ENCODE measurements around the gene ANAPC16.
A peak's percentile ranks its signal among the peaks of the same experiment; 100 is the strongest.
"Not testable (repeated sequence)": the region's sequence is repeated elsewhere in the genome, so short reads cannot be mapped to it uniquely, and the experiment has no call there.

Gene ANAPC16

GRCh38 chr10:72272689-72273409 lies 57.0 kb downstream of the ANAPC16 start:
- Histone ChIP-seq H3K9me3 (ENCODE audit: control insufficient read depth, insufficient read depth, low read length) (no peaks in the 10 kb centered on the region), H3K9ac (ENCODE audit: low read depth, low read length) (peak overlapping the region; percentile 96), H3K4me1 (ENCODE audit: insufficient read depth, low read length) (peaks cover 21% of the 10 kb centered on the region), H3K36me3 (ENCODE audit: insufficient read depth, low read length) (peaks cover 15% of the 10 kb centered on the region)

GRCh38 chr10:72273410-72274212 lies 57.8 kb downstream of the ANAPC16 start, which contains the start of gene DDIT4:
Gene DDIT4 (plus strand): TSS chr10:72273924. CDS start chr10:72274217, 293 bp downstream.
- Histone ChIP-seq H3K36me3 (ENCODE audit: insufficient read depth, low read length) (peaks cover 15% of the 10 kb centered on the region), H3K4me1 (ENCODE audit: insufficient read depth, low read length) (peaks cover 18% of the 10 kb centered on the region), H3K9me3 (ENCODE audit: control insufficient read depth, insufficient read depth, low read length) (no peaks in the 10 kb centered on the region), H3K9ac (ENCODE audit: low read depth, low read length) (peak within 1 kb of the TSS; percentile 96)

- H3K9me3 ChIP-seq (ENCODE audit: control insufficient read depth, insufficient read depth, low read length): no peaks in the 10 kb centered on the region
- H3K36me3 ChIP-seq (ENCODE audit: insufficient read depth, low read length): peaks cover 15% of the 10 kb centered on the region
- peak overlapping the region; percentile 96 for H3K9ac ChIP-seq (ENCODE audit: low read depth, low read length)
- H3K4me1 ChIP-seq (ENCODE audit: insufficient read depth, low read length): peaks cover 18% of the 10 kb centered on the region
These were observed 58.5 kb downstream of the ANAPC16 start for GRCh38 chr10:72274213-72274729.

GRCh38 chr10:72274730-72275350 lies 59.0 kb downstream of the ANAPC16 start:
- Histone ChIP-seq H3K9me3 (ENCODE audit: control insufficient read depth, insufficient read depth, low read length) (no peaks in the 10 kb centered on the region), H3K9ac (ENCODE audit: low read depth, low read length) (peak overlapping the region; percentile 96), H3K4me1 (ENCODE audit: insufficient read depth, low read length) (peaks cover 18% of the 10 kb centered on the region), H3K36me3 (ENCODE audit: insufficient read depth, low read length) (peaks cover 15% of the 10 kb centered on the region)

- H3K4me1 ChIP-seq (ENCODE audit: insufficient read depth, low read length): peaks cover 18% of the 10 kb centered on the region
- H3K9ac ChIP-seq (ENCODE audit: low read depth, low read length): peak overlapping the region; percentile 96; the same call in 1 of the 2 replicates
- H3K36me3 ChIP-seq (ENCODE audit: insufficient read depth, low read length): peaks cover 15% of the 10 kb centered on the region
- H3K9me3 ChIP-seq (ENCODE audit: control insufficient read depth, insufficient read depth, low read length): no peaks in the 10 kb centered on the region
These were observed 59.7 kb downstream of the ANAPC16 start for GRCh38 chr10:72275351-72276012.

GRCh38 chr10:72276013-72276387 lies 60.2 kb downstream of the ANAPC16 start:
- Histone ChIP-seq H3K9ac (ENCODE audit: low read depth, low read length) (peak overlapping the region; percentile 96; the same call in 1 of the 2 replicates), H3K4me1 (ENCODE audit: insufficient read depth, low read length) (peaks cover 14% of the 10 kb centered on the region), H3K36me3 (ENCODE audit: insufficient read depth, low read length) (peaks cover 15% of the 10 kb centered on the region), H3K9me3 (ENCODE audit: control insufficient read depth, insufficient read depth, low read length) (no peaks in the 10 kb centered on the region)

GRCh38 chr10:72276421-72277339 lies 60.9 kb downstream of the ANAPC16 start:
- H3K9me3 ChIP-seq (ENCODE audit: control insufficient read depth, insufficient read depth, low read length): no peaks in the 10 kb centered on the region
- peak overlapping the region; percentile 96; the same call in 1 of the 2 replicates for H3K9ac ChIP-seq (ENCODE audit: low read depth, low read length)
- peaks cover 14% of the 10 kb centered on the region for H3K4me1 ChIP-seq (ENCODE audit: insufficient read depth, low read length)
- peaks cover 15% of the 10 kb centered on the region for H3K36me3 ChIP-seq (ENCODE audit: insufficient read depth, low read length)

GRCh38 chr10:72277340-72277995 lies 61.7 kb downstream of the ANAPC16 start:
- Histone ChIP-seq H3K9ac (ENCODE audit: low read depth, low read length) (no peak overlapping the region), H3K36me3 (ENCODE audit: insufficient read depth, low read length) (peaks cover 15% of the 10 kb centered on the region), H3K4me1 (ENCODE audit: insufficient read depth, low read length) (peaks cover 9% of the 10 kb centered on the region), H3K9me3 (ENCODE audit: control insufficient read depth, insufficient read depth, low read length) (no peaks in the 10 kb centered on the region)

- Histone ChIP-seq H3K36me3 (ENCODE audit: insufficient read depth, low read length) (peaks cover 15% of the 10 kb centered on the region), H3K9ac (ENCODE audit: low read depth, low read length) (no peak overlapping the region), H3K4me1 (ENCODE audit: insufficient read depth, low read length) (peaks cover 9% of the 10 kb centered on the region; the same call in 1 of the 2 replicates), H3K9me3 (ENCODE audit: control insufficient read depth, insufficient read depth, low read length) (no peaks in the 10 kb centered on the region)
These were observed 62.3 kb downstream of the ANAPC16 start for GRCh38 chr10:72277996-72278667.

- H3K36me3 ChIP-seq (ENCODE audit: insufficient read depth, low read length): peaks cover 15% of the 10 kb centered on the region
- no peaks in the 10 kb centered on the region for H3K9me3 ChIP-seq (ENCODE audit: control insufficient read depth, insufficient read depth, low read length)
- H3K4me1 ChIP-seq (ENCODE audit: insufficient read depth, low read length): peaks cover 9% of the 10 kb centered on the region; the same call in 1 of the 2 replicates
- H3K9ac ChIP-seq (ENCODE audit: low read depth, low read length): no peak overlapping the region
These were observed 63.0 kb downstream of the ANAPC16 start for GRCh38 chr10:72278668-72279393.

- not testable (repeated sequence) for H3K9ac ChIP-seq (ENCODE audit: low read depth, low read length); H3K9me3 ChIP-seq (ENCODE audit: control insufficient read depth, insufficient read depth, low read length); H3K4me1 ChIP-seq (ENCODE audit: insufficient read depth, low read length)
- peaks cover 15% of the 10 kb centered on the region for H3K36me3 ChIP-seq (ENCODE audit: insufficient read depth, low read length)
These were observed 63.8 kb downstream of the ANAPC16 start for GRCh38 chr10:72279587-72279986.

GRCh38 chr10:72283131-72283530 lies 67.3 kb downstream of the ANAPC16 start:
- Histone ChIP-seq H3K9me3 (ENCODE audit: control insufficient read depth, insufficient read depth, low read length) (no peaks in the 10 kb centered on the region), H3K36me3 (ENCODE audit: insufficient read depth, low read length) (no peaks in the 10 kb centered on the region), H3K9ac (ENCODE audit: low read depth, low read length) (no peak overlapping the region), H3K4me1 (ENCODE audit: insufficient read depth, low read length) (peaks cover 6% of the 10 kb centered on the region; the same call in 1 of the 2 replicates)
